ENCODE data around the gene TPR.

TPR gene

GRCh38 chr1:186326009-186326408 is 49.0 kb downstream of the TPR start:
- no peak for DNase-seq

DNA sequence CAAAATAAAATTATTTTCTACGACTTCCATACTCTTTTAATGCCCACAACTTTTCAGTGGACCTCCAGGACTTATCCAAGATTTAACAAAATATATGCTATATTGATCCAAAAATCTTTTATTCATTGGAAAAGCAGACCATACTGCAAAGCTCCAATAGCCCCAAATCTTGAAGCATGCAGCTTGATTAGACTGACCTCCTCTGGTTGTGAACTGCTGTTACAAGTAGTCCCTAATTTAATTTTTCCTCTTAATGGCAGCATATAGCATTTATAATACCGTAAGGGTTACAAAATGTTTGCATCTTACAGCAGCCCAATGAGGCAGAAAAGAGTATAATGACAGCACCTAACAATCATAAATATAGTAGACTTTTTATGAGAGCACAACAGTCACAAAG is 49.8 kb downstream of the TPR start:
- peak in 2 of 3 donors; percentile 3 to 7 for DNase-seq

DNA sequence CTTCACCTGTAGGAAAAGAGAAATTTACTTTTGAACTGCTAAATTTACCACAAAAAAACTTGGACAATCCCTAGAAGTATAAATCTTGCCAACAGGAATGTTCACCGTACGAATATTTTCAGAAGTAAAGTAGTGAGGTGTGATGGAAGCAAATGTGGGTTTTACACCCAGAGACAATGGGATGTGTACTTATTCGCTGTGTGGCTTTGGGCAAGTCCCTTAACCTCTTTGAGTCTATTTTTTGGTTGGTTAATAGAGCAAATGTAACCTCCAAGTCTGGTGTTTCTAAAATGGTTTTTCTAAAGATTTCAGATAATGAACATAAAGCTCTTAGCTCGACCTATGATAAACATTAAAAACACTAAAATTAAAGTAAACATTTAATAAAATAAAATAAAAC is 51.2 kb downstream of the TPR start:
- no peak for DNase-seq

- no peak for DNase-seq
These were observed 59.5 kb downstream of the TPR start for GRCh38 chr1:186315570-186315969.

DNA sequence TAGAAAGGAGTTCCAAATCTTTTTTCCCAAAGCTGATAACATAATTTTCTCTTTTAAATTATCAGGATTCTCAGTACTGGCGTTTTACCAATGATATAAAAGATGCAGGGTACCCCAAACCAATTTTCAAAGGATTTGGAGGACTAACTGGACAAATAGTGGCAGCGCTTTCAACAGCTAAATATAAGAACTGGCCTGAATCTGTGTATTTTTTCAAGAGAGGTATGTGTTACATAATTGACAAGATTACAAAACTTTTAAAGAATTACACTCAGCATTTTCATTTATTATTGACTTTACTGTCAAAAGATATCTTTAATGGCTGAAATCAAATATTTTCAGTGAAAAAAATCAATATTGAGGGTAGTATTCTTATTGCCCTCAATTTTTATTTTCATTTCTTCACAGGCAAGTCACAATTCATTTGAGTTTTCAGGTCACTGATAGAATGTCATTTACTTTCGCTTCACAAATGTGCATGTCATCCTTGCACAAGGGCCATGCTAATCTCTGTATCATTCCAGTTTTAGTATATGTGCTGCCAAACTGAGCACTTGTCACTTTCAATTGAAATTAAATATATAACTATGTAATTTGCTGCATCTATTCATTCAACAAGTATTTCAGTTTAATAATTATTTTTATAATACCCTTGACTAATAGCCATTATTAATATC is 63.5 kb downstream of the TPR start:
- no peak for DNase-seq

DNA sequence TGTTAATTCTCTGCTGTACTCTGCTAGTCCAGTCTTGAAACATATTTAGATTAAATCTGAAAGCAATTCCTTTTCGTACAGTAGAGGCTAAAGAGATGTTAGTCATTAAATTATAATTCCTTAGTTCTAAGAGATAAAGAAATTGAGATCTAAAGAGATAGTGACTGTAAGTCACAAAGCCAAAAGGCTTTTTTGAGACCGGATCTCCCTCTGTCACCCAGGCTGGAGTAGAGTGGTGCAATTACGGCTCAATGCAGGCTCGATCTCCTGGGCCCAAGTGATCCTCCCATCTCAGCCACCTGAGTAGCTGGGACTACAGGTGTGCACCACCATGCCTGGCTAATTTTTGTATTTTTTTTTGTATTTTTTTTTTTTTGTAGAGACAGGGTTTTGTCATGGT is 64.7 kb downstream of the TPR start:
- DNase-seq = no peak

- DNase-seq = no peak
These were observed 66.6 kb downstream of the TPR start for GRCh38 chr1:186308264-186309060.

DNA sequence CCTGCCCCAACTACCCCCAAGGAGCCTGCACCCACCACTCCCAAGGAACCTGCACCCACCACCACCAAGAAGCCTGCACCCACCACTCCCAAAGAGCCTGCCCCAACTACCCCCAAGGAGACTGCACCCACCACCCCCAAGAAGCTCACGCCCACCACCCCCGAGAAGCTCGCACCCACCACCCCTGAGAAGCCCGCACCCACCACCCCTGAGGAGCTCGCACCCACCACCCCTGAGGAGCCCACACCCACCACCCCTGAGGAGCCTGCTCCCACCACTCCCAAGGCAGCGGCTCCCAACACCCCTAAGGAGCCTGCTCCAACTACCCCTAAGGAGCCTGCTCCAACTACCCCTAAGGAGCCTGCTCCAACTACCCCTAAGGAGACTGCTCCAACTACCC is 67.6 kb downstream of the TPR start:
- no peak for DNase-seq

DNA sequence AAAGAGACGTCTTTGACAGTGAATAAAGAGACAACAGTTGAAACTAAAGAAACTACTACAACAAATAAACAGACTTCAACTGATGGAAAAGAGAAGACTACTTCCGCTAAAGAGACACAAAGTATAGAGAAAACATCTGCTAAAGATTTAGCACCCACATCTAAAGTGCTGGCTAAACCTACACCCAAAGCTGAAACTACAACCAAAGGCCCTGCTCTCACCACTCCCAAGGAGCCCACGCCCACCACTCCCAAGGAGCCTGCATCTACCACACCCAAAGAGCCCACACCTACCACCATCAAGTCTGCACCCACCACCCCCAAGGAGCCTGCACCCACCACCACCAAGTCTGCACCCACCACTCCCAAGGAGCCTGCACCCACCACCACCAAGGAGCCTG is 68.5 kb downstream of the TPR start:
- no peak for DNase-seq

- peak; percentile 31 to 57 (median 40) for DNase-seq
These were observed 69.8 kb downstream of the TPR start for GRCh38 chr1:186304982-186305949.

DNA sequence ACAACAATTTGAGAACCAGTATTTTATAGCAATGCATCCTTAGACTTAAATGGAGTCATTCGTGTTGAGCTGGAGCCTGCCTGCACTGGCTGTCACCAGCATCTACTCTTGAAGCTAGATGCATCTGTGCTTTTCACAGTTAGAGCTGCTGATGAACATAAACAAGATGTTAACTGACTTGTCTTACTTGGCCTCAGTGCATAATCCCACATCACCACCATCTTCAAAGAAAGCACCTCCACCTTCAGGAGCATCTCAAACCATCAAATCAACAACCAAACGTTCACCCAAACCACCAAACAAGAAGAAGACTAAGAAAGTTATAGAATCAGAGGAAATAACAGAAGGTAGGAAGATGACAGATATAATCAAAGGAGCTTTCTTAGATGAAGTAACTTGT is 71.1 kb downstream of the TPR start:
- no peak for DNase-seq

- DNase-seq = no peak
These were observed 72.6 kb downstream of the TPR start for GRCh38 chr1:186302381-186302920.

DNA sequence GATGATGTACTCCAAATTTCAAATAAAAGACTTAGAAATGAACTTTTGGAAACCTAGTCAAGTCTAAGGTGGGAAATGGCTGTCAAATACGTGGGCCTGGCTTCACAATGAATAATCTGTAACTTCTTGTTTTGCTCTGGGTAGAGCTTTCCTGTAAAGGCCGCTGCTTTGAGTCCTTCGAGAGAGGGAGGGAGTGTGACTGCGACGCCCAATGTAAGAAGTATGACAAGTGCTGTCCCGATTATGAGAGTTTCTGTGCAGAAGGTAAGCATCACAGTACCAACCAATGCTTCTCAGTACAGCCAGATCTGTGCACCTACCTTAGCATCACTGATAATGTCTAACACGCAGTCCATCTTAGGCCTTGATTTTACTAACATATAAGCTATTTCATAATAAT is 73.6 kb downstream of the TPR start:
- DNase-seq = no peak

DNA sequence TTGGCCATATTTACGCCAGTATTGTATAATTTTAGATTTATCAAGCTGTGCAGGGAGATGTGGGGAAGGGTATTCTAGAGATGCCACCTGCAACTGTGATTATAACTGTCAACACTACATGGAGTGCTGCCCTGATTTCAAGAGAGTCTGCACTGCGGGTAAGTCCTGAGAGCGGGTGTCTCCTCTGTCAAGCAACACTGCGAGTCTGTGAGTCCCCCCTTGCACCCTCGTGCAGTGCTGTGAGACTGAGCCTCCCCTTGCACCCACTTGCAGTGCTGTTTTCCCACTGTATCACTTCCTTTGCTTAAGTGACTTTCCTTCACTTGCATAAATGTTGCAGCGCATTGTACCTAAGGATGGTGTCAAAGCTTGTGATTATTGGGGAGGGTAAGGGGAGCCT is 75.0 kb downstream of the TPR start:
- DNase-seq = no peak

GRCh38 chr1:186299570-186299969 is 75.5 kb downstream of the TPR start:
- no peak for DNase-seq

DNA sequence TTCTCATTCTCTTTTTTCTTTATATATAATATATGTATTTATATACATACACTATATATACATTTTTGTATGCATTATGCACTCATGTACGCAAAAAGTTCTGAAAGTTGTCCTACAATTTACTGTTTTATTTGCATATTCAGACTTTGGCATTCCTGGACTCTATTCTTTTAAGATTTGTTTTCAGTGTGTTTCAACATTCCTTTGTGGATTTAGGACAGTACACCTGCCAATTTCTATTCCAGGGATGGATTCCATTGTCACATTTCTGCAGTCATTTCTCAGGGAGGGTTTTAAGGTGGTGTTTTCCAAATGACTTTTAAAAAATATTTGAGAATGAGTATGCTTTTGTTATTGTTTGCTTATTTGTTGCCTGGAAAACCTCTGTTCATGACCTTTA is 76.2 kb downstream of the TPR start:
- DNase-seq = no peak

DNA sequence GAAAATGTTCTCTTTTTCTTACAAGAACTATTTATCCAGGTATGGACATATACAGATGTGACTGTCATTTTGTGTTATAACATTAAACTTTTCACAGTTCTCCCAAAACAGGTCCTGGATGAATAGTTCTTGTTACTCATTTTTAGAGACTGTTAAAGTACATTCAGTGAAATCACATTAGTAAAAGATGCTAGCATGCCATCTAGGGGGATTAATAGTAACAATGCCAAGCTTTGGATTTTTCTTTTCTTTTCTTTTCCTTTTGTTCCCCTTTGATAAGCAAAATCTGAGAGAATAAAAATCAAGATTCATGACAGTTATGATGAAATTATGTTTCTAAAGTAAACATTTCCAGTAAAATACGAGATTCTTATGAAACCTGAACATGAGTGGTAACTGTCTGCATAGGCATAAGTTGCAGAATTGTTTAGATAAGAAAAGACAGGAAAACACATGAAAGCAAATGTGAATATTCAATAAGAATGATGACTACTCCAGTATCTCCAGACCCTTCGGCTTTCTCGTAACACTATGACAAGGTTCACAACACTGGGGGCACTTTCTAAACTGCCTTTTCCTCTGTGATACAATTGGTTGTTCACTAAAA is 77.5 kb downstream of the TPR start:
- no peak for DNase-seq

- DNase-seq = no peak
These were observed 79.1 kb downstream of the TPR start, which contains the start of gene PRG4 for GRCh38 chr1:186295980-186296379. Gene PRG4 (plus strand): TSS chr1:186296279.

GRCh38 chr1:186292875-186293274 is 82.2 kb downstream of the TPR start:
- DNase-seq = no peak

DNA sequence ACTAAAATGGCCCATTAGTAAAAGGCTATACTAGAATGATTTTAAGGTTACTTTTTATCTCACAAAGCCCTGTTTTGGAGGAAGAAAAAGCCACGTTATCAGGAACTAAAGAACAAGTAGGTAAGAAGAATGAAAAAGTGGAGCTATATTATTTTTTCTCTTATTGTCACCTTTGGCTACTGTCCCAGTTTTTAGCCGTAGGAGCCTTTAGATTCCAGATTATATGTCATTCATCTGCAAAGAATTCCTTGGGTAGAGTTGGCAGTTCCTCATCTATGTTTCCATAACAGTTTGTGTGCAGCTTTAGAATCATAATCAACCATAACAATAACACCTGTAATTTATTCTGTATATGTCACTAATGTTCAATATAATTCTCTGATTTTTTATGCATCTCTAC is 83.8 kb downstream of the TPR start:
- no peak for DNase-seq

- peak; percentile 12 to 64 (median 25) for DNase-seq
These were observed 85.0 kb downstream of the TPR start for GRCh38 chr1:186289943-186290545.

All from suppressor macrophage treated with lipopolysaccharide for 1 hour (primary cell).